ENCODE measurements around the gene MRPS27.

Gene MRPS27

GRCh38 chr5:72363166-72363802 lies 43.2 kb upstream of the MRPS27 start:
- H3K27ac ChIP-seq: no peak overlapping the region
- no peak for TF ChIP-seq CTCF (conservative IDR thresholded peaks at IDR 0.05)

- TF ChIP-seq CTCF (conservative IDR thresholded peaks at IDR 0.05): no peak
- no peak overlapping the region for H3K27ac ChIP-seq
Measured at GRCh38 chr5:72359886-72360285, 39.8 kb upstream of the MRPS27 start.

- no peak overlapping the region for H3K27ac ChIP-seq
Measured at GRCh38 chr5:72358925-72359324, 38.9 kb upstream of the MRPS27 start.

GRCh38 chr5:72356361-72356760 lies 36.3 kb upstream of the MRPS27 start:
- TF ChIP-seq CTCF (conservative IDR thresholded peaks at IDR 0.05): no peak
- no peak overlapping the region for H3K27ac ChIP-seq

More at GRCh38 chr5:72358925-72359324, 38.9 kb upstream of the MRPS27 start:
- TF ChIP-seq CTCF (conservative IDR thresholded peaks at IDR 0.05): no peak

GRCh38 chr5:72355706-72356299 lies 35.8 kb upstream of the MRPS27 start:
- H3K27ac ChIP-seq: no peak overlapping the region
- peak; percentile 53 for TF ChIP-seq CTCF (conservative IDR thresholded peaks at IDR 0.05)

GRCh38 chr5:72353046-72353445 lies 33.0 kb upstream of the MRPS27 start:
- H3K27ac ChIP-seq: peak overlapping the region; percentile 34; the same call in 1 of the 2 replicates
- no peak for TF ChIP-seq CTCF (conservative IDR thresholded peaks at IDR 0.05)

GRCh38 chr5:72352616-72353015 lies 32.6 kb upstream of the MRPS27 start:
- no peak for TF ChIP-seq CTCF (conservative IDR thresholded peaks at IDR 0.05)
- peak overlapping the region; percentile 34; the same call in 1 of the 2 replicates for H3K27ac ChIP-seq

Data from VCaP (cell line).